ENCODE data around the gene FSIP1.

The FSIP1 gene

DNA sequence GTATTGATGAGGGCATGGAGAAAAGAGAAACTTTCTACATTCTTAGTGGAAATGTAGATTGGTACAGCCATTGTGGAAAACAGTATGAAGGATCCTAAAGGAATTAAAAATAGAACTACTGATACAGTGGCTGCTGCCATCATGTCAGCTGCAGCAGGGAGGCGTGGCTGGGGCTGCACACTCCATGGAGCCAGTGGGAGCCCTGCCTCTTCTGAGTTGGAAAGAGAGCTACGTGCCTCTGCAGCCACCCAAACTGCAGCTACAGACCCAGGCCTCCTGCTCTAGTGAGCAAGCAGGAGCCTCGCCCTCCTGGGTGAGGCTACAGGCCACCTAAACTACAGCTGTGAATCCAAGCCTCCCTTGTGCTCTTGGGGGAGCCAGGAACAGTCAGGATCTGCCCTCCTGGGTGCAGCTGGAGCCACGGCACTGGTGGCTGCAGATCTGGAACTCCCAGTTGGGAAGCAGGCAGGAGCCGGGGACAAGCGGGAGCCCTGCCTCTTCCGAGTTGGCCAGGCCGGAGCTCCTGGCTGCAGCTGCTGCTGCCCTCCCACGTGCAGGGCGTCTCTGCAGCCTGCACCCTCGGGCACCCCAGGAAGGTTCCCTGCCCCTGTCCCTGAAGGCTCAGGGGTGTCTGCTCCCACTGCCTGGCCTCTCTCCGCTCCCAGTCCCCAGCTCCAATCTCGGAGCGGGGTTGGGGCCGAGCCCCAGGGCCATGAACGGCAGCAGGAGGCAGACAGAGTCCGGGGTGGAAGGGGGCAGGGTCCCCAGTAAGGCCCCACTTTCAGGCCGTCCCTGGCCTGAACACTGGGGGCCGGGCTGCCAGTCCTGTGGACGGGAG is 137.3 kb downstream of the FSIP1 start:
- Histone ChIP-seq H3K79me2 (ENCODE audit: insufficient read depth, low read length) (no peaks in the 10 kb centered on the region), H3K9me2 (ENCODE audit: low read depth, low read length) (no peaks in the 10 kb centered on the region), H3F3A (ENCODE audit: insufficient read depth, low read length) (no peaks in the 10 kb centered on the region), H3K27ac (ENCODE audit: low read depth, low read length, poor library complexity, severe bottlenecking) (no peak overlapping the region), H3K4me3 (ENCODE audit: low read depth, low read length, poor library complexity, severe bottlenecking) (no peak overlapping the region), H3K9ac (ENCODE audit: low read length) (no peak overlapping the region), H3K4me1 (ENCODE audit: insufficient read depth, low read length, severe bottlenecking) (no peaks in the 10 kb centered on the region), H3K9me3 (ENCODE audit: low read length) (no peaks in the 10 kb centered on the region), H3K4me2 (ENCODE audit: low read length) (no peak overlapping the region), H3K27me3 (ENCODE audit: insufficient read depth, low read length) (no peaks in the 10 kb centered on the region; the same call in 1 of the 2 replicates), H3K36me3 (ENCODE audit: insufficient read depth, low read length) (no peaks in the 10 kb centered on the region), H4K20me1 (ENCODE audit: insufficient read depth, low read length) (no peaks in the 10 kb centered on the region), H2AFZ (ENCODE audit: low read length) (no peak overlapping the region)
- TF ChIP-seq, protein P1, sequence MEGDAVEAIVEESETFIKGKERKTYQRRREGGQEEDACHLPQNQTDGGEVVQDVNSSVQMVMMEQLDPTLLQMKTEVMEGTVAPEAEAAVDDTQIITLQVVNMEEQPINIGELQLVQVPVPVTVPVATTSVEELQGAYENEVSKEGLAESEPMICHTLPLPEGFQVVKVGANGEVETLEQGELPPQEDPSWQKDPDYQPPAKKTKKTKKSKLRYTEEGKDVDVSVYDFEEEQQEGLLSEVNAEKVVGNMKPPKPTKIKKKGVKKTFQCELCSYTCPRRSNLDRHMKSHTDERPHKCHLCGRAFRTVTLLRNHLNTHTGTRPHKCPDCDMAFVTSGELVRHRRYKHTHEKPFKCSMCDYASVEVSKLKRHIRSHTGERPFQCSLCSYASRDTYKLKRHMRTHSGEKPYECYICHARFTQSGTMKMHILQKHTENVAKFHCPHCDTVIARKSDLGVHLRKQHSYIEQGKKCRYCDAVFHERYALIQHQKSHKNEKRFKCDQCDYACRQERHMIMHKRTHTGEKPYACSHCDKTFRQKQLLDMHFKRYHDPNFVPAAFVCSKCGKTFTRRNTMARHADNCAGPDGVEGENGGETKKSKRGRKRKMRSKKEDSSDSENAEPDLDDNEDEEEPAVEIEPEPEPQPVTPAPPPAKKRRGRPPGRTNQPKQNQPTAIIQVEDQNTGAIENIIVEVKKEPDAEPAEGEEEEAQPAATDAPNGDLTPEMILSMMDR (IDR thresholded peaks at IDR 0.05; ENCODE audit: low read length): no peak
- no peak for TF ChIP-seq EZH2 (IDR thresholded peaks at IDR 0.05; ENCODE audit: borderline replicate concordance, low read length)

DNA sequence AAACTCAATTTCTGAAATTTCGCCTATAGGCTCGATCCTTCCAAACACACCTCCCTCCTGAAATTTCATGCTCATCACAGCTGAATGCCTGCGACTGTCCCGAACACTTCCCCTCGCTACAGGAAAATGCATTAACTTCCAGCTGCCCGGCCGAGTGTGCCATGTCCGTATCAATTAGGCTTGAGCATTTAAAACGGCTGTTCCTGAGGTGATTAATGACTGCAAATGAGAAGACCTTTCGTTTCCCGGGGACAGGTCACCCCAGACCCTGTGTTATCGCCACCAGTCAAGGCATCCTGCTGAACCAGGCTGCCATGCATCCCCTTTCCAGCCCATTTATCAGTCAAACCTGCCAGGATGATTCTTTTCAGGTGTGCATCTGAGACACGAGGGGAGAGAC is 138.5 kb downstream of the FSIP1 start:
- no peaks in the 10 kb centered on the region for H3K79me2 ChIP-seq (ENCODE audit: insufficient read depth, low read length)
- no peaks in the 10 kb centered on the region for H3K36me3 ChIP-seq (ENCODE audit: insufficient read depth, low read length)
- no peaks in the 10 kb centered on the region for H3K9me2 ChIP-seq (ENCODE audit: low read depth, low read length)
- H3K9me3 ChIP-seq (ENCODE audit: low read length): no peaks in the 10 kb centered on the region
- H3F3A ChIP-seq (ENCODE audit: insufficient read depth, low read length): no peaks in the 10 kb centered on the region
- no peaks in the 10 kb centered on the region for H4K20me1 ChIP-seq (ENCODE audit: insufficient read depth, low read length)
- H2AFZ ChIP-seq (ENCODE audit: low read length): no peak overlapping the region
- H3K27me3 ChIP-seq (ENCODE audit: insufficient read depth, low read length): no peaks in the 10 kb centered on the region; the same call in 1 of the 2 replicates
- H3K4me3 ChIP-seq (ENCODE audit: low read depth, low read length, poor library complexity, severe bottlenecking): no peak overlapping the region
- no peak overlapping the region for H3K4me2 ChIP-seq (ENCODE audit: low read length)
- H3K4me1 ChIP-seq (ENCODE audit: insufficient read depth, low read length, severe bottlenecking): no peaks in the 10 kb centered on the region
- H3K9ac ChIP-seq (ENCODE audit: low read length): no peak overlapping the region
- no peak for TF ChIP-seq EZH2 (IDR thresholded peaks at IDR 0.05; ENCODE audit: borderline replicate concordance, low read length)
- TF ChIP-seq, protein P1 (IDR thresholded peaks at IDR 0.05; ENCODE audit: low read length): no peak
- no peak overlapping the region for H3K27ac ChIP-seq (ENCODE audit: low read depth, low read length, poor library complexity, severe bottlenecking)

DNA sequence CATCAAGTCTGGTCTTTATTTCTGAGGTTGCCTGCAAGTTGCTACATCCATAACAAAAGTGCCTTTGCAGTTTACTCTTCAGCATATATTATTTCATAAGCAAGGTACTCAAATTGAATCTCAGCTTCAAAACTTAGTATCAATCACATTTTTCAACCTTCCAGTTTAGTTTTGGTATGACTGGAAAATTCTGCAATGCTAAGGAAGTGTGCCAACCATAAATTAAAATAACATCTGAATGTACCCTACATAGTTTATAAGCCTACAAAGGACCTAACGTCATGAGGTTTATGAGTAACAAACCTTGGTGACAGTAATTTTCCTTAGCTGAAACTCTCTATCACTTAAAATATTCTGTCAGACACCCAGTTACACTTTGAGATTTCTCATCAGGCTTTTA is 138.9 kb downstream of the FSIP1 start:
- no peak overlapping the region for H3K4me3 ChIP-seq (ENCODE audit: low read depth, low read length, poor library complexity, severe bottlenecking)
- H2AFZ ChIP-seq (ENCODE audit: low read length): no peak overlapping the region
- no peaks in the 10 kb centered on the region for H4K20me1 ChIP-seq (ENCODE audit: insufficient read depth, low read length)
- no peaks in the 10 kb centered on the region; the same call in 1 of the 2 replicates for H3K27me3 ChIP-seq (ENCODE audit: insufficient read depth, low read length)
- H3K9me2 ChIP-seq (ENCODE audit: low read depth, low read length): no peaks in the 10 kb centered on the region
- no peak overlapping the region for H3K4me2 ChIP-seq (ENCODE audit: low read length)
- no peak overlapping the region for H3K9ac ChIP-seq (ENCODE audit: low read length)
- H3K27ac ChIP-seq (ENCODE audit: low read depth, low read length, poor library complexity, severe bottlenecking): no peak overlapping the region
- H3K79me2 ChIP-seq (ENCODE audit: insufficient read depth, low read length): no peaks in the 10 kb centered on the region
- H3K4me1 ChIP-seq (ENCODE audit: insufficient read depth, low read length, severe bottlenecking): no peaks in the 10 kb centered on the region
- H3F3A ChIP-seq (ENCODE audit: insufficient read depth, low read length): no peaks in the 10 kb centered on the region
- no peak for TF ChIP-seq EZH2 (IDR thresholded peaks at IDR 0.05; ENCODE audit: borderline replicate concordance, low read length)
- TF ChIP-seq, protein P1 (IDR thresholded peaks at IDR 0.05; ENCODE audit: low read length): no peak
- no peaks in the 10 kb centered on the region for H3K36me3 ChIP-seq (ENCODE audit: insufficient read depth, low read length)
- no peaks in the 10 kb centered on the region for H3K9me3 ChIP-seq (ENCODE audit: low read length)
